NK-92 (cell line): ENCODE results near the gene MYO1E.

ENCODE experiments used
- DNase-seq: peaks from one replicate; lab custom pipeline; 2025; ENCODE audit not compliant: unreplicated experiment; lab: John Stamatoyannopoulos, UW

Gene MYO1E

GRCh38 chr15:59203008-59203407 is 169.7 kb downstream of the MYO1E start:
- DNase-seq, result no peak

GRCh38 chr15:59200560-59200959 is 172.1 kb downstream of the MYO1E start:
- no peak for DNase-seq

- DNase-seq, result no peak
Observed at GRCh38 chr15:59199626-59200465, 172.8 kb downstream of the MYO1E start.

- no peak for DNase-seq
Observed at GRCh38 chr15:59197454-59197853, 175.2 kb downstream of the MYO1E start.

- DNase-seq, result no peak
Observed at GRCh38 chr15:59196416-59196815, 176.3 kb downstream of the MYO1E start.

- DNase-seq, result no peak
Observed at GRCh38 chr15:59194639-59195325, 177.9 kb downstream of the MYO1E start.

GRCh38 chr15:59191855-59192237 is 180.8 kb downstream of the MYO1E start:
- no peak for DNase-seq

- no peak for DNase-seq
Observed at GRCh38 chr15:59190291-59190690, 182.4 kb downstream of the MYO1E start.

GRCh38 chr15:59189241-59189640 is 183.4 kb downstream of the MYO1E start:
- no peak for DNase-seq

GRCh38 chr15:59186501-59186900 is 186.2 kb downstream of the MYO1E start:
- no peak for DNase-seq

GRCh38 chr15:59185725-59186124 is 186.9 kb downstream of the MYO1E start:
- DNase-seq, result no peak

GRCh38 chr15:59180945-59181600 is 191.6 kb downstream of the MYO1E start:
- no peak for DNase-seq

GRCh38 chr15:59179717-59180116 is 193.0 kb downstream of the MYO1E start:
- DNase-seq, result no peak

GRCh38 chr15:59178151-59178695 is 194.4 kb downstream of the MYO1E start:
- no peak for DNase-seq

- DNase-seq, result no peak
Observed at GRCh38 chr15:59177317-59177660, 195.4 kb downstream of the MYO1E start.

- no peak for DNase-seq
Observed at GRCh38 chr15:59176653-59177316, 195.9 kb downstream of the MYO1E start.

GRCh38 chr15:59174835-59175831 is 197.5 kb downstream of the MYO1E start:
- DNase-seq, result no peak

GRCh38 chr15:59174151-59174834 is 198.4 kb downstream of the MYO1E start:
- DNase-seq, result no peak

GRCh38 chr15:59173194-59173593 is 199.5 kb downstream of the MYO1E start:
- no peak for DNase-seq
